ENCODE measurements around the gene SLC27A4.

SLC27A4 gene

GRCh38 chr9:128297221-128297773 lies 43.0 kb upstream of the SLC27A4 start:
- DNase-seq, result no peak

DNA sequence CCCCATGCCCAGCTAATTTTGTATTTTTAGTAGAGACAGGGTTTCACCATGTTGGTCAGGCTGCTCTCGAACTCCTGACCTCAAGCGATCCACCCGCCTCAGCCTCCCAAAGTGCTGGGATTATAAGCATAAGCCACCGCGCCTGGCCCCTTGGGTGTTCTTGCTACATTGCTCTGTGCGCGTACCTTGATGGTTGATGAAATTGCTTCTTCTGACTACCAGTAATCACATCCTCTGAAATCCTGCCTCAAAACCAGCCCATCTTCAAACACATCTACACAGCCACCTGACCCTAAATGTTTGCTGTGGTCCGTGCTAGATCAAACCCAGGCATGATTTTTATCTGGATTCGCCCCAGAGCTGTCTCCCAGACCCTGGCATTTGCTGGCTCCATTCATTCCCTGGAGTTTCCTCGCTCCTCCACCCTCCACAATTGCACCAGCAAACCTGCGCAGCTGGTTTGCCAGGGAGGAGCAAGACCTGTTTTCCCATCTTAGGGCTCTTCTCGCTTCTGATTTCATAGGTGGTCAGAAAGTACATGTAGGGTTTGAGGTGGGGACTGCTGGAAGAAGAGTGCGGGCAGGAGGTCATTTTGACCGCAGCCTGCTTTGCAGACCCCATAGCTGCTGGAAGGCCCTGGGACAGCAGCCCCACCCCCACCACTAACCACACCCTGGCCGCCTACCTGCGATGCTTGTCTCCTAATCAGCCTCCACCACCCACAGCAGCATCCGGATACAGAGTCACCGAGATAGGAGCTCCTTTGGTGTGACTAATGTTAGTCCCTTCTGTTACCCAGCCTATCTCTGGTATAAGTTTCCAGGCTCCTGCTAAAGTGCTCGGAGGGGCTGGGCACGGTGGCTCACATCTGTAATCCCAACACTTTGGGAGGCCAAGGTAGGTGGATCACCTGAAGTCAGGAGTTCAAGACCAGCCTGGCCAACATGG lies 41.5 kb upstream of the SLC27A4 start:
- DNase-seq, result no peak
- TF ChIP-seq CTCF (IDR thresholded peaks at IDR 0.05; ENCODE audit: low read depth, low read length, missing control alignments), result no peak
- in situ Hi-C loops (cut with HindIII; ENCODE audit: low pct_ligation_motif_present, low sequenced_read_pairs), result no loop called here

More at GRCh38 chr9:128297221-128297773, 43.0 kb upstream of the SLC27A4 start:
- Histone ChIP-seq H3K27ac (no peak overlapping the region), H3K36me3 (replicated peaks) (no peaks in the 10 kb centered on the region), H3K4me3 (ENCODE audit: low read depth, low read length) (no peak overlapping the region), H3K27me3 (replicated peaks) (no peaks in the 10 kb centered on the region)
- in situ Hi-C loops (cut with HindIII; ENCODE audit: low pct_ligation_motif_present, low sequenced_read_pairs), result no loop called here
- TF ChIP-seq CTCF (IDR thresholded peaks at IDR 0.05; ENCODE audit: low read depth, low read length, missing control alignments), result no peak

DNA sequence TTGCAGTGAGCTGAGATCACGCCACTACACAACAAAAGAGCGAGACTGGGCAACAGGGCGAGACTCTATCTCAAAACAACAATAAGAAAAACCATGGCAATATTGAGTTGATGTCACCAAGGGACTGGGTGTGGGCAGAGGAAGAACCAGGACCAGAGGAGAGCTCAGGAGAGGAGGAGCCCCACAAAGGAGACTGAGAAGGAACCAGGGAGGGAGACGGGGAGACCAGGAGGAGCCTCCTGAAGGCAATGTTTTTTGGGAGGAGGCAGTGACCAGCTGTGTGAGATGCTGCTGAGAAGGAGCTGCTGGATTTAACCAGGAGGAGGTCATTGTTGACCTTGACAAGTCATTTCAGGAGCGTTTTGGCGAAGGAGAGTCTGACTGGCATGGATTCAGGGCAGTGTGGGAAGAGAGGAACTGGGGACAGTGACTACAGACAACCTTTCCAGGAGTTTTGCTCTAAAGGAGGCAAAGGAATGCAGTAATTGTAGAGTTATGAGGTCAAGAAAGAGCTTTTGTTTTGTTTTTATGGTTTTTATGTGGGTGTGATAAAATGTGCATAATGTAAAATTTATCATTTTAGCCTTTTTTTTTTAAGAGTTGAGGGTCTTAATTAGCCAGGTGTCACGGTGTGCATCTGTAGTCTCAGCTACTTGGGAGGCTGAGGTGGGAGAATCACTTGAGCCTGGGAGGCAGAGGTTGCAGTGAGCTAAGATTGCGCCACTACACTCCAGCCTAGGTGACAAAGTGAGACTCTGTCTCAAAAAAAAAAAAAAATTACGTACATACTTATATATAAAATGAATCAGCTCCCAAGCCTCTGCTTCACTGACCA lies 36.0 kb upstream of the SLC27A4 start:
- no peak for DNase-seq
- Histone ChIP-seq H3K27me3 (replicated peaks) (no peaks in the 10 kb centered on the region), H3K27ac (peak overlapping the region; percentile 15), H3K4me3 (ENCODE audit: low read depth, low read length) (no peak overlapping the region), H3K36me3 (replicated peaks) (peaks cover 10% of the 10 kb centered on the region)
- in situ Hi-C loops (cut with HindIII; ENCODE audit: low pct_ligation_motif_present, low sequenced_read_pairs), result no loop called here
- TF ChIP-seq CTCF (IDR thresholded peaks at IDR 0.05; ENCODE audit: low read depth, low read length, missing control alignments), result no peak

More for the DNA sequence above, 41.5 kb upstream of the SLC27A4 start:
- Histone ChIP-seq H3K4me3 (ENCODE audit: low read depth, low read length) (no peak overlapping the region), H3K27ac (no peak overlapping the region), H3K36me3 (replicated peaks) (no peaks in the 10 kb centered on the region), H3K27me3 (replicated peaks) (no peaks in the 10 kb centered on the region)

DNA sequence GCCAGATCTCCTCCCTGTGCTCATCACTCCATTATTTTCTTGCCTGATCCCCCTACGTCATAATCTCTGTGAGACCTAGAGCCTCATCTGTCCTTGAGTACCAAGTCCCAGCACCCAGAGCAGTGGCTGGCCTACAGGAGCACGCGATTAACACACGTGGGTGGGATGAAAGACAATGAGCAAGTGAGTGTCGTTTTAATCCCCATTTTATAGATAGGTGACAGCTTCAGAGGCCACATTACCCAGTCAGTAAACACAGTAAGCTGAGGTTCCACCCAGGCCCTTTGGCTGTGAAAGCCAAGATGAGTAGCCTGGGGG lies 35.4 kb upstream of the SLC27A4 start:
- Histone ChIP-seq H3K27ac (peak overlapping the region; percentile 3), H3K36me3 (replicated peaks) (peaks cover 16% of the 10 kb centered on the region), H3K4me3 (ENCODE audit: low read depth, low read length) (no peak overlapping the region), H3K27me3 (replicated peaks) (no peaks in the 10 kb centered on the region)
- in situ Hi-C loops (cut with HindIII; ENCODE audit: low pct_ligation_motif_present, low sequenced_read_pairs), result no loop called here
- peak; percentile 36 for DNase-seq
- no peak for TF ChIP-seq CTCF (IDR thresholded peaks at IDR 0.05; ENCODE audit: low read depth, low read length, missing control alignments)

DNA sequence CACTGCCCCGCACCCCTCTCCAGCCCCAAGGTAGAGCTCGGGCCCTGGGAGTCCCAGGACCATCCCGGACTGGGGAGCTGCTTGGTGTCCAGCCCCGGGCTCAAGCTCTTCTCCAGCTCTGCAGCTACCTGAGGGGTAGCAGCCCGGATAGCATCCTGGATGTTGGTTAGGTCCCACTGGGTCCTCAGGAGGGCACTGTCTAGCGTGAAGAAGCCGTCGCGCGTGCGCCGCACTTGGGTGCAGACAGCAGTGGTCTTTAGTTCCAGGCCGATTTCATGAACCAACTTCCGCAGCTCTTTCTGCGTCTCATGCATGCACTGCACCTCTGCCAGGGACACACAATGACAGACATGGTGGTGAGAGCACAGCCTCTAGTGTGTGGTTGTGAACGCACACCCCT lies 30.8 kb upstream of the SLC27A4 start:
- in situ Hi-C loops (cut with HindIII; ENCODE audit: low pct_ligation_motif_present, low sequenced_read_pairs), result no loop called here
- Histone ChIP-seq H3K36me3 (replicated peaks) (peaks cover 41% of the 10 kb centered on the region), H3K4me3 (ENCODE audit: low read depth, low read length) (no peak overlapping the region), H3K27ac (no peak overlapping the region), H3K27me3 (replicated peaks) (no peaks in the 10 kb centered on the region)
- no peak for TF ChIP-seq CTCF (IDR thresholded peaks at IDR 0.05; ENCODE audit: low read depth, low read length, missing control alignments)
- no peak for DNase-seq

Data from brain microvascular endothelial cell (primary cell).